ENCODE data around the gene UFSP2.

UFSP2 gene

GRCh38 chr4:185425647-185426352 is at the start of gene UFSP2:
Gene UFSP2 (minus strand): TSS chr4:185425964. CDS start chr4:185425868, 96 bp downstream.
- H3K4me3 ChIP-seq (ENCODE audit: low read depth, low read length): peak within 1 kb of the TSS; percentile 92

GRCh38 chr4:185473247-185473646 is 47.5 kb upstream of the UFSP2 start:
- H3K4me3 ChIP-seq (ENCODE audit: low read depth, low read length): no peak overlapping the region

GRCh38 chr4:185472103-185472542 is 46.4 kb upstream of the UFSP2 start:
- peak overlapping the region; percentile 61 for H3K4me3 ChIP-seq (ENCODE audit: low read depth, low read length)

- H3K4me3 ChIP-seq (ENCODE audit: low read depth, low read length): peak within 1 kb of the TSS; percentile 73
These were observed 45.7 kb upstream of the UFSP2 start, which contains the start of gene CCDC110 for GRCh38 chr4:185471235-185472102. Gene CCDC110 (minus strand): TSS chr4:185471733. CDS start chr4:185471683, 50 bp downstream.

GRCh38 chr4:185470501-185471195 is 44.9 kb upstream of the UFSP2 start:
- peak overlapping the region; percentile 73 for H3K4me3 ChIP-seq (ENCODE audit: low read depth, low read length)

- H3K4me3 ChIP-seq (ENCODE audit: low read depth, low read length): no peak overlapping the region
These were observed 43.9 kb upstream of the UFSP2 start for GRCh38 chr4:185469580-185470154.

- H3K4me3 ChIP-seq (ENCODE audit: low read depth, low read length): no peak overlapping the region
These were observed 43.2 kb upstream of the UFSP2 start for GRCh38 chr4:185468999-185469398.

GRCh38 chr4:185467991-185468390 is 42.2 kb upstream of the UFSP2 start:
- H3K4me3 ChIP-seq (ENCODE audit: low read depth, low read length): no peak overlapping the region

- no peak overlapping the region for H3K4me3 ChIP-seq (ENCODE audit: low read depth, low read length)
These were observed 41.3 kb upstream of the UFSP2 start for GRCh38 chr4:185467101-185467500.

- H3K4me3 ChIP-seq (ENCODE audit: low read depth, low read length): no peak overlapping the region
These were observed 39.9 kb upstream of the UFSP2 start for GRCh38 chr4:185465707-185466106.

GRCh38 chr4:185464887-185465286 is 39.1 kb upstream of the UFSP2 start:
- no peak overlapping the region for H3K4me3 ChIP-seq (ENCODE audit: low read depth, low read length)

GRCh38 chr4:185464183-185464582 is 38.4 kb upstream of the UFSP2 start:
- H3K4me3 ChIP-seq (ENCODE audit: low read depth, low read length): no peak overlapping the region

GRCh38 chr4:185463541-185463940 is 37.8 kb upstream of the UFSP2 start:
- no peak overlapping the region for H3K4me3 ChIP-seq (ENCODE audit: low read depth, low read length)

GRCh38 chr4:185461565-185461964 is 35.8 kb upstream of the UFSP2 start:
- H3K4me3 ChIP-seq (ENCODE audit: low read depth, low read length): no peak overlapping the region

GRCh38 chr4:185457136-185457535 is 31.4 kb upstream of the UFSP2 start:
- no peak overlapping the region for H3K4me3 ChIP-seq (ENCODE audit: low read depth, low read length)

GRCh38 chr4:185456131-185456530 is 30.4 kb upstream of the UFSP2 start:
- H3K4me3 ChIP-seq (ENCODE audit: low read depth, low read length): no peak overlapping the region

- no peak overlapping the region for H3K4me3 ChIP-seq (ENCODE audit: low read depth, low read length)
These were observed 19.4 kb upstream of the UFSP2 start for GRCh38 chr4:185445209-185445608.

- no peak overlapping the region for H3K4me3 ChIP-seq (ENCODE audit: low read depth, low read length)
These were observed 15.7 kb upstream of the UFSP2 start for GRCh38 chr4:185441479-185441878.

- H3K4me3 ChIP-seq (ENCODE audit: low read depth, low read length): no peak overlapping the region
These were observed 12.0 kb upstream of the UFSP2 start for GRCh38 chr4:185437809-185438208.

- no peak overlapping the region for H3K4me3 ChIP-seq (ENCODE audit: low read depth, low read length)
These were observed 9.7 kb upstream of the UFSP2 start for GRCh38 chr4:185435466-185435865.

- H3K4me3 ChIP-seq (ENCODE audit: low read depth, low read length): no peak overlapping the region
These were observed 3.9 kb upstream of the UFSP2 start for GRCh38 chr4:185429660-185430059.

Data from iPS-11a (cell line).